Lower lobe of right lung (tissue), 2 donors: ENCODE measurements around the gene RAB9A. TPM values are rescaled to one million over a fixed set of nuclear protein-coding genes. Genes with fewer than 3 reads are reported as not detected.
"Not testable (repeated sequence)": the region's sequence is repeated elsewhere in the genome, so short reads cannot be mapped to it uniquely, and the experiment has no call there.

Experiments
- ATAC-seq, 2 donors: fragments of 200-7000 bp; cut with Tn5 transposase; one replicate each; pipeline ENCODE4 v1.9.1; 2020 to 2022; ENCODE audit warnings: mild to moderate bottlenecking in 2 of 2, moderate library complexity in 2 of 2
- DNase-seq: peaks from one replicate; pipeline ENCODE4 v3.0.0-alpha.2; 2020
- H3K27ac ChIP-seq: fragments of 200-600 bp; one replicate; pipeline ENCODE4 v1.8.0; 2022
- H3K27me3 ChIP-seq: fragments of 200-600 bp; one replicate; pipeline ENCODE4 v1.8.0; 2022; ENCODE audit warnings: low read depth
- H3K36me3 ChIP-seq: fragments of 200-600 bp; one replicate; pipeline ENCODE4 v1.8.0; 2022; ENCODE audit warnings: mild to moderate bottlenecking
- H3K4me1 ChIP-seq: fragments of 200-600 bp; one replicate; pipeline ENCODE4 v1.8.0; 2022
- H3K4me3 ChIP-seq: fragments of 200-600 bp; one replicate; pipeline ENCODE4 v1.8.0; 2022; ENCODE audit warnings: mild to moderate bottlenecking
- H3K9me3 ChIP-seq: fragments of 200-600 bp; one replicate; pipeline ENCODE4 v1.8.0; 2022
- intact Hi-C: fragments of 100-400 bp; cut with DNase I; formaldehyde crosslinking; loops from one replicate; pipeline ENCODE4 v1.11.0; 2022
- total RNA-seq: library from RNA; stranded (reverse); fragmentation: NEBNext Ultra II Directional; extraction: Animal tissue kit (Norgen Biotek cat#: 25700); gene quantifications from one replicate; pipeline ENCODE4 v1.2.1, GENCODE V29; 2021
- TF ChIP-seq, protein P1 (sequence below): fragments of 200-600 bp; IDR thresholded peaks from one replicate; pipeline ENCODE4 v1.8.0; 2022; ENCODE audit warnings: antibody characterized with exemption, mild to moderate bottlenecking
- donor health status: DM: no; HTN: yes; CAD: no; lungs with severe emphysema.

RAB9A gene
- total RNA-seq, 1 donor from 2014 or later = 32.8 TPM

DNA sequence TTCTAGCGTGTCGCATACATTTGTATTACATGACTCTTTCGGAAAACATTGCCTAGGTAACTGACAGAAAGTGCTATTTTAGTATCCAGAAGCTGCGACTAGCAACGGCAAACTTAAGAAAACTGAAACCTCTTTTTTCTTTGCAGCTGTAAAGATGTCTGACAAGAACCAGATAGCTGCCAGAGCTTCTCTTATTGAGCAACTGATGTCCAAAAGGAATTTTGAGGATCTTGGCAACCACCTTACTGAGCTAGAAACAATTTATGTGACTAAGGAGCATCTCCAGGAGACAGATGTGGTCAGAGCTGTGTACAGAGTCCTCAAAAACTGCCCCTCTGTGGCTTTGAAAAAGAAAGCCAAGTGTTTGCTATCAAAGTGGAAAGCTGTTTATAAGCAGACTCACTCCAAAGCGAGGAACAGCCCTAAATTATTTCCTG is 26.6 kb upstream of the RAB9A start:
- H3K36me3 ChIP-seq = peaks cover 12% of the 10 kb centered on the region
- TF ChIP-seq, protein P1, sequence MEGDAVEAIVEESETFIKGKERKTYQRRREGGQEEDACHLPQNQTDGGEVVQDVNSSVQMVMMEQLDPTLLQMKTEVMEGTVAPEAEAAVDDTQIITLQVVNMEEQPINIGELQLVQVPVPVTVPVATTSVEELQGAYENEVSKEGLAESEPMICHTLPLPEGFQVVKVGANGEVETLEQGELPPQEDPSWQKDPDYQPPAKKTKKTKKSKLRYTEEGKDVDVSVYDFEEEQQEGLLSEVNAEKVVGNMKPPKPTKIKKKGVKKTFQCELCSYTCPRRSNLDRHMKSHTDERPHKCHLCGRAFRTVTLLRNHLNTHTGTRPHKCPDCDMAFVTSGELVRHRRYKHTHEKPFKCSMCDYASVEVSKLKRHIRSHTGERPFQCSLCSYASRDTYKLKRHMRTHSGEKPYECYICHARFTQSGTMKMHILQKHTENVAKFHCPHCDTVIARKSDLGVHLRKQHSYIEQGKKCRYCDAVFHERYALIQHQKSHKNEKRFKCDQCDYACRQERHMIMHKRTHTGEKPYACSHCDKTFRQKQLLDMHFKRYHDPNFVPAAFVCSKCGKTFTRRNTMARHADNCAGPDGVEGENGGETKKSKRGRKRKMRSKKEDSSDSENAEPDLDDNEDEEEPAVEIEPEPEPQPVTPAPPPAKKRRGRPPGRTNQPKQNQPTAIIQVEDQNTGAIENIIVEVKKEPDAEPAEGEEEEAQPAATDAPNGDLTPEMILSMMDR = no peak
- DNase-seq (no peak), ATAC-seq (no peak)
- H3K9me3 ChIP-seq = no peaks in the 10 kb centered on the region
- no peaks in the 10 kb centered on the region for H3K27me3 ChIP-seq
- H3K27ac ChIP-seq = no peak overlapping the region
- intact Hi-C loops = no loop called here
- H3K4me3 ChIP-seq = no peak overlapping the region
- H3K4me1 ChIP-seq = peaks cover 10% of the 10 kb centered on the region

DNA sequence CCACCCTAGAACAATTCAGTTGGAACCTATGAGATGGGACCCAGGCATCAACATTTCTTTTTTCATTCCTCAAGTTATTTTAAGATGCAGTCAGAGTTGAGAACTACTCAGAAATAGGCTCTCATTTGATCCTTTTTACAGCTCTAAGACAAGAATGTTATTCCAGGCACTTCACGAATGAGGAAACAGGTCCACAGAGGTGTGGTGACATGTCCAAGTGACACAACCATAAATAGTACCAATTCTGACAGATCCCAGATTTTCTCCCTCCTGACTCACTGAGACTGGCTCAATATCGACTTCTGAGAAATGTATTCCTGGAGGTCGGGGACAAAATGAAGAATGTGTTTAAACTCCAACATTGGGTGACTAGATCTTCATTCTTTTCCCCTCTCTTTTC is 24.9 kb upstream of the RAB9A start:
- ATAC-seq (no peak), DNase-seq (no peak)
- peaks cover 12% of the 10 kb centered on the region for H3K36me3 ChIP-seq
- no peak overlapping the region for H3K27ac ChIP-seq
- H3K4me3 ChIP-seq = no peak overlapping the region
- intact Hi-C loops = no loop called here
- TF ChIP-seq, protein P1 = no peak
- H3K27me3 ChIP-seq = no peaks in the 10 kb centered on the region
- H3K4me1 ChIP-seq = peaks cover 13% of the 10 kb centered on the region
- no peaks in the 10 kb centered on the region for H3K9me3 ChIP-seq

GRCh38 chrX:13666836-13667235 is 22.1 kb upstream of the RAB9A start:
- TF ChIP-seq, protein P1 = no peak
- ATAC-seq (no peak), DNase-seq (no peak)
- H3K36me3 ChIP-seq = peaks cover 7% of the 10 kb centered on the region
- H3K4me3 ChIP-seq = no peak overlapping the region
- intact Hi-C loops = no loop called here
- peaks cover 11% of the 10 kb centered on the region for H3K4me1 ChIP-seq
- H3K9me3 ChIP-seq = no peaks in the 10 kb centered on the region
- no peak overlapping the region for H3K27ac ChIP-seq
- no peaks in the 10 kb centered on the region for H3K27me3 ChIP-seq

DNA sequence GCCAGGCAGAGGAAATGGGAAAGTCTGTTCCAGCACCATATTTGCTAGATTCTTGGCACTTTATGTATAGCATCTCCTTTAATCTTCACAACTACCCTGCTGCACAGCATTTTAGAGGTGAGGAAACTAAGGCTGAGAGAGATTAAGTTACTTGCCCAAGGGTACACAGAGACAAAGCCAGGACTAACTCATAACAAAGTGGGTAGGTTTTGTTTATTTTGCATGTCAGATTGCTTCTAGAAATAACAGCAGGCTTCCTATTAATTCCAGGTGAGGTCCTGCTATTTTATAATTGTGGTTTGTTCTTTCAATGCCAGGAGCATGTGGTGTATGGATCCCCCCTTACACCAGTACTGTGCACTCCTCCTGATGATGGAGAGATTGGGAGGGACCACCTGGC is 21.0 kb upstream of the RAB9A start:
- TF ChIP-seq, protein P1 = no peak
- Histone ChIP-seq H3K36me3 (peaks cover 3% of the 10 kb centered on the region), H3K4me1 (peaks cover 11% of the 10 kb centered on the region), H3K27me3 (no peaks in the 10 kb centered on the region), H3K4me3 (no peak overlapping the region), H3K27ac (no peak overlapping the region), H3K9me3 (no peaks in the 10 kb centered on the region)
- DNase-seq (no peak), ATAC-seq (no peak)
- intact Hi-C loops = no loop called here

DNA sequence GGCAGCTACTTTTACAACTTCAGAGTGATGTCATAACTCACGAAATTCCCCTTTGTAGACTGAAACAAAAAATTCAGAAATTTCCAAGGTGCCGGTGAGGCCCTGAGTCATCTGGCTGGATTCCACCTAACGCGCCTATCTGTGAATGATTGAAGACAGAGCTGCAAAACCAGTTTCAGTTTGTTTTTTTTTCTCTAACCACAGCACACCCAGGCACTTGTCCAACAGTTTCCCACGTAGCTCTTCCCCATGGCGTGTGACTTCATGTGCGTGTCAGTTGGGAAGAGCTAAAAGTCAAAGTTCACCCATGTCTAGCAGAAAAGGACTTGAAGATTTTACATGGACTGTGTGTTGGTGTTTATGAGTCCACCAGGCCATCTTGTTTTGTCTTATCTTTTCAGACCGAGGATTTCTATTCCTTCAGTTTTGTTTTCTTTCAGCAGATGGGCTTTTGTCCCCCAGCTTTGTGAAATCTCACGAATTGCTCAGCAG is 19.6 kb upstream of the RAB9A start:
- TF ChIP-seq, protein P1 = no peak
- Histone ChIP-seq H3K4me3 (peak overlapping the region; percentile 5), H3K27ac (peak overlapping the region; percentile 68), H3K36me3 (no peaks in the 10 kb centered on the region), H3K9me3 (no peaks in the 10 kb centered on the region), H3K27me3 (no peaks in the 10 kb centered on the region), H3K4me1 (peaks cover 11% of the 10 kb centered on the region)
- intact Hi-C loops = no loop called here
- peak; percentile 61 for DNase-seq
- ATAC-seq = peak; percentile 85 to 96

DNA sequence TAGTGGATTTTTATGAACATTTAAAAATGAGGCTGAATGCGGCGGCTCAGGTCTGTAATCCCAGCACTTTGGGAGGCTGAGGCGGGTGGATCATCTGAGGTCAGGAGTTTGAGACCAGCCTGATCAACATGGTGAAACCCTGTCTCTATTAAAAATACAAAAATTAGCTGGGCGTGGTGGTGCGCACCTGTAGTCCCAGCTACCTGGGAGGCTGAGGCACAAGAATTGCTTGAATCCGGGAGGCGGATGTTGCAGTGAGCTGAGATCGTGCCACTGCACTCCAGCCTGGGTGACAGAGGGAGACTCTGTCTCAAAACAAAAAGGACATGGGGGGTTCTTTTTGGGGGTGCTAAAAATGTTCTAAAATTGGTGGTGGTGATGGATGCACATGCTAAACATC is 19.2 kb upstream of the RAB9A start:
- Histone ChIP-seq H3K27ac (peak overlapping the region; percentile 68), H3K4me1 (peaks cover 11% of the 10 kb centered on the region)
- ATAC-seq, H3K4me3 ChIP-seq, DNase-seq, H3K27me3 ChIP-seq, H3K9me3 ChIP-seq, intact Hi-C loops, H3K36me3 ChIP-seq: not testable (repeated sequence)
